ENCODE results near the gene CFAP20DC. TPM values are rescaled to one million over a fixed set of nuclear protein-coding genes. Genes with fewer than 3 reads are reported as not detected.
"Not testable (repeated sequence)": the region's sequence is repeated elsewhere in the genome, so short reads cannot be mapped to it uniquely, and the experiment has no call there.

CFAP20DC gene
- total RNA-seq, 1 experiment from 2014 or later = 0.11 TPM

DNA sequence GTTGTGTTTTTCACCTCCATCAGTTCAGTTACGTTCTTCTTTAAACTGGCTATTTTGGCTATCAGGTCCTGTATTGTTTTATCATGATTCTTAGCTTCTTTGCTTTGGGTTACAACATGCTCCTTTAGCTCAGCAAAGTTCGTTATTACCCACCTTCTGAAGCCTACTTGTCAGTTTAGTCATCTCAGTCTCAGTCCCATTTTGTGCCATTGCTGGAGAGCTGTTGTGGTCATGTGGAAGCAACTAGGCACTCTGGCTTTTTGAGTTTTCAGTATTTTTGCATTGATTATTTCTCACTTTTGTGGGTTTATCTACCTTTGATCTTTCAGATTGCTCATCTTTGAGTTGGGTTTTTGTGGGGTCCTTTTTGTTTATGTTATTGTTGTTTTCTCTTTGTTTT, 151.3 kb downstream of the CFAP20DC start:
- no peaks in the 10 kb centered on the region for H3K9me3 ChIP-seq (ENCODE audit: low read length)
- H3K4me3 ChIP-seq (ENCODE audit: low read length) = no peak overlapping the region
- H3K4me2 ChIP-seq (ENCODE audit: low read depth, low read length, poor library complexity, severe bottlenecking) = no peak overlapping the region
- H2AFZ ChIP-seq (ENCODE audit: low read length) = no peak overlapping the region
- H3K9ac ChIP-seq (ENCODE audit: low read length) = no peak overlapping the region
- no peak for DNase-seq
- no peaks in the 10 kb centered on the region for H3K4me1 ChIP-seq (ENCODE audit: low read length)
- H4K20me1 ChIP-seq (ENCODE audit: insufficient read depth, low read depth, low read length) = no peaks in the 10 kb centered on the region
- no peak overlapping the region for H3K27ac ChIP-seq (ENCODE audit: low read length)
- H3K9me2 ChIP-seq (replicated peaks; ENCODE audit: insufficient read depth, low read length) = no peaks in the 10 kb centered on the region
- no peaks in the 10 kb centered on the region for H3K27me3 ChIP-seq (ENCODE audit: low read length)
- no peaks in the 10 kb centered on the region for H3K79me2 ChIP-seq (ENCODE audit: low read length)
- no peaks in the 10 kb centered on the region for H3K36me3 ChIP-seq (ENCODE audit: insufficient read depth, low read length)

DNA sequence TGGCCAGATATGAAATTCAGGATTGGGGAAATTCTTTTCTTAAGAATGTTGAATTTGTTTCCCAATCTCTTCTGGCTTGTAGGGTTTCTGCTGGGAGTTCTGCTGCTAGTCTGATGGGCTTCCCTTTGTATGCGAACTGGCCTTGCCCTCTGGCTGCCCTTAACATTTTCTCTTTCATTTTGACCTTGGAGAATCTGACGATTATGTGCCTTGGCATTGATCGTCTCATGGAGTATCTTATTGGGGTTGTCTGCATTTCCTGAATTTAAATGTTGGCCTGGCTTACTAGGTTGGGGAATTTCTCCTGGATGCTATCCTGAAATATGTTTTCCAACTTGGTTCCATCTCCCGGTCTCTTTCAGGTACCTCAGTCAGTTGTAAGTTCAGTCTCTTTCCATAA, 152.2 kb downstream of the CFAP20DC start:
- no peaks in the 10 kb centered on the region for H4K20me1 ChIP-seq (ENCODE audit: insufficient read depth, low read depth, low read length)
- H3K27ac ChIP-seq (ENCODE audit: low read length) = no peak overlapping the region
- H3K4me3 ChIP-seq (ENCODE audit: low read length) = no peak overlapping the region
- DNase-seq = no peak
- no peaks in the 10 kb centered on the region for H3K27me3 ChIP-seq (ENCODE audit: low read length)
- no peaks in the 10 kb centered on the region for H3K9me2 ChIP-seq (replicated peaks; ENCODE audit: insufficient read depth, low read length)
- no peak overlapping the region for H3K4me2 ChIP-seq (ENCODE audit: low read depth, low read length, poor library complexity, severe bottlenecking)
- H3K9me3 ChIP-seq (ENCODE audit: low read length) = no peaks in the 10 kb centered on the region
- no peak overlapping the region for H3K9ac ChIP-seq (ENCODE audit: low read length)
- H2AFZ ChIP-seq (ENCODE audit: low read length) = no peak overlapping the region
- no peaks in the 10 kb centered on the region for H3K79me2 ChIP-seq (ENCODE audit: low read length)
- no peaks in the 10 kb centered on the region for H3K36me3 ChIP-seq (ENCODE audit: insufficient read depth, low read length)
- H3K4me1 ChIP-seq (ENCODE audit: low read length) = no peaks in the 10 kb centered on the region

DNA sequence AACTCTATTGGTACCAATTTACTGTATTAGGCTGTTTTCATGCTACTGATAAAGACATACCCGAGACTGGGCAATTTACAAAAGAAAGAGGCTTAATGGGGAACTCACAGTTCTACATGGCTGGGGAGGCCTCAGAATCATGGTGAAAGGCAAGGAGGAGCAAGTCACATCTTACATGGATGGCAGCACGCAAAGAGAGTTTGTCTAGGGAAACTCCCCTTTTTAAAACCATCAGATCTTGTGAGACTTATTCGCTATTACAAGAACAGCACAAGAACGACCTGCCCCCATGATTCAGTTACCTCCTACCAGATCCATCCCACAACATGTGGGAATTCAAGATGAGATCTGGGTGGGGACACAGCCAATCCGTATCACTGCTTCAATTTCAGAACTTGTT, 154.1 kb downstream of the CFAP20DC start:
- not testable (repeated sequence) for H3K79me2 ChIP-seq (ENCODE audit: low read length); H3K9ac ChIP-seq (ENCODE audit: low read length); H3K4me3 ChIP-seq (ENCODE audit: low read length); H3K36me3 ChIP-seq (ENCODE audit: insufficient read depth, low read length); DNase-seq; H4K20me1 ChIP-seq (ENCODE audit: insufficient read depth, low read depth, low read length); H3K4me2 ChIP-seq (ENCODE audit: low read depth, low read length, poor library complexity, severe bottlenecking); H3K27ac ChIP-seq (ENCODE audit: low read length); H3K9me3 ChIP-seq (ENCODE audit: low read length); H3K27me3 ChIP-seq (ENCODE audit: low read length); H3K9me2 ChIP-seq (replicated peaks; ENCODE audit: insufficient read depth, low read length); H3K4me1 ChIP-seq (ENCODE audit: low read length); H2AFZ ChIP-seq (ENCODE audit: low read length)

DNA sequence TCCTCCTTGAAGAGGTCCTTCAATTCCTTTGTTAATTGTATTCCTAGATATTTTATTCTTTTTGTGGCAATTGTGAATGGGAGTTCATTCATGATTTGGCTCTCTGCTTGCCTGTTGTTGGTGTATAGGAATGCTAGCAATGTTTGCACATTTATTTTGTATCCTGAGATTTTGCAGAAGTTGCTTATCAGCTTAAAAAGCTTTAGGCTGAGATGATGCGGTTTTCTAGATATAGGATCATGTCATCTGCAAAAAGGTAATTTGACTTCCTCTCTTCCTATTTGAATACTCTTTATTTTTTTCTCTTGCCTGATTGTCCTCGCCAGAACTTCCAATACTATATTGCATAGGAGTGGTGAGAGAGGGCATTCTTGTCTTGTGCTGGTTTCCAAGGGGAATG, 157.3 kb downstream of the CFAP20DC start:
- not testable (repeated sequence) for H3K4me2 ChIP-seq (ENCODE audit: low read depth, low read length, poor library complexity, severe bottlenecking); H3K4me1 ChIP-seq (ENCODE audit: low read length); H3K36me3 ChIP-seq (ENCODE audit: insufficient read depth, low read length); H2AFZ ChIP-seq (ENCODE audit: low read length); H3K9me3 ChIP-seq (ENCODE audit: low read length); H3K4me3 ChIP-seq (ENCODE audit: low read length); DNase-seq; H3K79me2 ChIP-seq (ENCODE audit: low read length); H3K27me3 ChIP-seq (ENCODE audit: low read length); H3K27ac ChIP-seq (ENCODE audit: low read length); H3K9me2 ChIP-seq (replicated peaks; ENCODE audit: insufficient read depth, low read length); H4K20me1 ChIP-seq (ENCODE audit: insufficient read depth, low read depth, low read length); H3K9ac ChIP-seq (ENCODE audit: low read length)

DNA sequence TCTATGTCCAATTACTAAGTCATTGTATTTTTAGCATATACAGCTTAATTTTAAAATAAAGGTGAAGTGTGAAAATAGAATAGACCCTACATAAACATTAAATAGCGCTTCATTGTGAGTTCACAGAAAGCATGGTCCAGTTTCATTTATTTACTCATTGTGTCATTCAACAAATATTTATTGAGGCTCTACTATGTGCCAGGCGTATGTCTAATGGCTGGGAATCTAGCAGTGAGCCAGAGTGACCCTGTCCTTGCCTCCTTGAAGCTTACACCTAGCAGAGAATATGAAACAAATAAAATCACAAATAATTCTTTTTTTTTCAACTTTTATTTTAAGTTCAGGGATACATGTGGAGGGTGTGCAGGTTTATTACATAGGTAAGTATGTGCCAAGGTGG, 161.7 kb downstream of the CFAP20DC start:
- Histone ChIP-seq H4K20me1 (ENCODE audit: insufficient read depth, low read depth, low read length) (no peaks in the 10 kb centered on the region), H3K27ac (ENCODE audit: low read length) (no peak overlapping the region), H2AFZ (ENCODE audit: low read length) (no peak overlapping the region), H3K27me3 (ENCODE audit: low read length) (no peaks in the 10 kb centered on the region), H3K9me3 (ENCODE audit: low read length) (no peaks in the 10 kb centered on the region), H3K4me3 (ENCODE audit: low read length) (no peak overlapping the region), H3K79me2 (ENCODE audit: low read length) (no peaks in the 10 kb centered on the region), H3K9me2 (replicated peaks; ENCODE audit: insufficient read depth, low read length) (no peaks in the 10 kb centered on the region), H3K36me3 (ENCODE audit: insufficient read depth, low read length) (no peaks in the 10 kb centered on the region), H3K4me1 (ENCODE audit: low read length) (no peaks in the 10 kb centered on the region), H3K4me2 (ENCODE audit: low read depth, low read length, poor library complexity, severe bottlenecking) (no peak overlapping the region), H3K9ac (ENCODE audit: low read length) (no peak overlapping the region)
- no peak for DNase-seq

DNA sequence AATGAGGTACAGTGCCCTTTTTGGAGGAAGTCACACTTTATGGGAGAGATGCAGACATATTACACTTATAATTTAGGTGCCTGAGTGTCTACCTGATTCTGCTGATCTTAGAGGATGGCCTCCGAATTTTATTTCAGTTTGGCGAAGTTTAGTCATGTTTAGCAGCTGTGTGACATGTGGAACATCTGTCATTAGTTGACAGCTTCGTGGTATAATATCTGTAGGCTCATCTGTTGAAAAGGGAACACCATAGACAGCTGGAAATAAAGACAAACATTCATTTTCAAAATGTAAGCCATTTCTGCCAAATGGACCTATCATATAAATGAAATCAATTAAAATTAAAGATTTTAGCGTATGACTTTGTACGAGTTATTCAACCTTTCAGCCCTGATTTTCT, 165.4 kb downstream of the CFAP20DC start:
- Histone ChIP-seq H2AFZ (ENCODE audit: low read length) (no peak overlapping the region), H3K79me2 (ENCODE audit: low read length) (no peaks in the 10 kb centered on the region), H3K36me3 (ENCODE audit: insufficient read depth, low read length) (no peaks in the 10 kb centered on the region), H4K20me1 (ENCODE audit: insufficient read depth, low read depth, low read length) (no peaks in the 10 kb centered on the region), H3K4me1 (ENCODE audit: low read length) (no peaks in the 10 kb centered on the region), H3K4me3 (ENCODE audit: low read length) (no peak overlapping the region), H3K4me2 (ENCODE audit: low read depth, low read length, poor library complexity, severe bottlenecking) (no peak overlapping the region), H3K9ac (ENCODE audit: low read length) (no peak overlapping the region), H3K9me3 (ENCODE audit: low read length) (no peaks in the 10 kb centered on the region), H3K27me3 (ENCODE audit: low read length) (no peaks in the 10 kb centered on the region), H3K9me2 (replicated peaks; ENCODE audit: insufficient read depth, low read length) (no peaks in the 10 kb centered on the region), H3K27ac (ENCODE audit: low read length) (no peak overlapping the region)
- no peak for DNase-seq

DNA sequence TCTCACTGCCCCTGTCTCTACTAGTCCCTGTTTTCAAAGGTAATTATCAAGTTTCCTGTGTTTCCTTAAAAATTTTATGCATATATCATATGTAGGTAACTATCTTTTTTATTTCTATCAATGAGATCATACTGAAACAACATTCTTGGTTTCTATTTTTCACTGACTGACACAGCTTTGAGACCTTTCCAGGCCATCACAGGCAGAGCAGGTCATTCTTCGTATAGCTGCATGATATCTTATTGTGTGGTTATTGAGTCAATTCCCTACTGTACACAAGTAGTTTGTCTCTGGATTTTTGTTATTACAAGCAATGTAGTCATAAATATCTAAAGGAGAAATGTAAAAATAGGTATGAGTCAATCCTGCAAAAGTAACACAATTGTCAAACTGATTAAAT, 169.6 kb downstream of the CFAP20DC start:
- H3K79me2 ChIP-seq (ENCODE audit: low read length) = no peaks in the 10 kb centered on the region
- no peaks in the 10 kb centered on the region for H3K27me3 ChIP-seq (ENCODE audit: low read length)
- H3K4me1 ChIP-seq (ENCODE audit: low read length) = no peaks in the 10 kb centered on the region
- H3K4me2 ChIP-seq (ENCODE audit: low read depth, low read length, poor library complexity, severe bottlenecking) = no peak overlapping the region
- no peaks in the 10 kb centered on the region for H3K9me2 ChIP-seq (replicated peaks; ENCODE audit: insufficient read depth, low read length)
- DNase-seq = no peak
- H3K9ac ChIP-seq (ENCODE audit: low read length) = no peak overlapping the region
- H2AFZ ChIP-seq (ENCODE audit: low read length) = no peak overlapping the region
- no peaks in the 10 kb centered on the region for H3K9me3 ChIP-seq (ENCODE audit: low read length)
- no peaks in the 10 kb centered on the region for H4K20me1 ChIP-seq (ENCODE audit: insufficient read depth, low read depth, low read length)
- H3K4me3 ChIP-seq (ENCODE audit: low read length) = no peak overlapping the region
- no peak overlapping the region for H3K27ac ChIP-seq (ENCODE audit: low read length)
- no peaks in the 10 kb centered on the region for H3K36me3 ChIP-seq (ENCODE audit: insufficient read depth, low read length)

DNA sequence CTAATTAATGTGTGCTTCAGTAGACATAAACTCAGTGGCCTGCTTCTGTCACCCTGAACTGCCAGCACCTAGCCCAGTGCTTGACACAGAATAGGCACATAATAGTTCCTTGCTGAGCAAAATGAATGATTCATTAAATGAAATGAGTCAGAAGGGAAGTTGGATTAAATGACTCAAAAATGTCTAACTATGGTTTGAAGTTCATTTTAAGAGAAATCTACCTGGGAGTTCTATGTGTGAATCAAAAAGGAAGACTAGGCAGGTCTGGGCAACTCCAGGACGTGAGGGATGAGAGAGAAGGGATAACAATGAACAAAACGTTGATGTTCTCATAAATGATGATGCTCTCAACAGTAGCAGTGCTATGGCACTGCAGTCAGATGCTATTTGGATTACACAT, 175.0 kb downstream of the CFAP20DC start:
- Histone ChIP-seq H3K4me1 (ENCODE audit: low read length) (no peaks in the 10 kb centered on the region), H3K9me3 (ENCODE audit: low read length) (no peaks in the 10 kb centered on the region), H4K20me1 (ENCODE audit: insufficient read depth, low read depth, low read length) (no peaks in the 10 kb centered on the region), H3K27me3 (ENCODE audit: low read length) (no peaks in the 10 kb centered on the region), H3K79me2 (ENCODE audit: low read length) (no peaks in the 10 kb centered on the region), H3K36me3 (ENCODE audit: insufficient read depth, low read length) (no peaks in the 10 kb centered on the region), H3K27ac (ENCODE audit: low read length) (no peak overlapping the region), H3K9ac (ENCODE audit: low read length) (no peak overlapping the region), H2AFZ (ENCODE audit: low read length) (no peak overlapping the region), H3K9me2 (replicated peaks; ENCODE audit: insufficient read depth, low read length) (no peaks in the 10 kb centered on the region), H3K4me2 (ENCODE audit: low read depth, low read length, poor library complexity, severe bottlenecking) (no peak overlapping the region), H3K4me3 (ENCODE audit: low read length) (no peak overlapping the region)
- DNase-seq = no peak

DNA sequence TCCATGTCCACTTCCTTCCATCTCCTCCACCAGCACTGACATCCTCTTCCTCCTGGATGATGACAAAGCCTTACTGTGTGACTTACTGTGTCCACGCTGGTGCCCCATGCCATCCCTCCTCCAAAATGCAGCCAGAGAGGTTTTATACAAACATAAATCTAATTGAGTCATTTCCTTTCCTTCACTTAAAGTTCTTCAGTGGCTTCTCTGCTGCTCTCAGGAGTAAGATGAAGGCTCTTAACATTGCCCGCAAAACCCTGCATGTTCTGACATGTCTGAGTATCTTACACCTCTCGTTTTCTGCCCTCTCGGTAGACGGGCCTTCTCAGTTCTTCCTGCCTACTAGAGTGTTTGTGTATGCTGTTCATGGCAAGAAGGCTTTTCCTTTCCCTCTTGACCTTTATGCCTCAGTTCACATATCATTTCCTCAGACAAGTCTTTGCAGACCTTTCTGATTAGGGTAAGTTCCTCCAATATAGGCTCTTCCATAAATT, 175.5 kb downstream of the CFAP20DC start:
- no peak overlapping the region for H3K4me3 ChIP-seq (ENCODE audit: low read length)
- no peaks in the 10 kb centered on the region for H3K27me3 ChIP-seq (ENCODE audit: low read length)
- no peaks in the 10 kb centered on the region for H3K36me3 ChIP-seq (ENCODE audit: insufficient read depth, low read length)
- no peak for DNase-seq
- no peaks in the 10 kb centered on the region for H3K9me3 ChIP-seq (ENCODE audit: low read length)
- H3K79me2 ChIP-seq (ENCODE audit: low read length) = no peaks in the 10 kb centered on the region
- H2AFZ ChIP-seq (ENCODE audit: low read length) = no peak overlapping the region
- no peaks in the 10 kb centered on the region for H4K20me1 ChIP-seq (ENCODE audit: insufficient read depth, low read depth, low read length)
- H3K27ac ChIP-seq (ENCODE audit: low read length) = no peak overlapping the region
- H3K4me1 ChIP-seq (ENCODE audit: low read length) = no peaks in the 10 kb centered on the region
- no peak overlapping the region for H3K4me2 ChIP-seq (ENCODE audit: low read depth, low read length, poor library complexity, severe bottlenecking)
- no peak overlapping the region for H3K9ac ChIP-seq (ENCODE audit: low read length)
- no peaks in the 10 kb centered on the region for H3K9me2 ChIP-seq (replicated peaks; ENCODE audit: insufficient read depth, low read length)
